Tibial artery (tissue), 4 donors: ENCODE measurements around the gene PEMT.

Experiments used
- DNase-seq, 2 donors: peaks; one replicate each; pipeline ENCODE4 v3.0.0-alpha.2; 2019
- H3K27ac ChIP-seq, 2 donors: fragments of 200-600 bp; sonication (generic) in 1 of 2; 1 replicate in 1 of 2; 2 replicates in 1 of 2; pipeline ENCODE4 v1.5.1; 2018 to 2019; ENCODE audit warnings: mild to moderate bottlenecking in 1 of 2
- H3K27me3 ChIP-seq, 2 donors: fragments of 200-600 bp; sonication (generic) in 1 of 2; one replicate each; pipeline versions ENCODE4 v1.5.1 to v1.6.0; 2016 to 2019
- H3K36me3 ChIP-seq, 3 donors: fragments of 200-600 bp; sonication (generic) in 2 of 3; one replicate each; pipeline ENCODE4 v1.5.1; 2016 to 2019; ENCODE audit warnings: mild to moderate bottlenecking in 2 of 3
- H3K4me1 ChIP-seq, 4 donors: fragments of 200-600 bp; sonication (generic) in 2 of 4; 1 replicate in 3 of 4; 2 replicates in 1 of 4; pipeline ENCODE4 v1.5.1; 2016 to 2019
- H3K4me3 ChIP-seq, 2 donors: fragments of 200-600 bp; sonication (generic) in 1 of 2; 1 replicate in 1 of 2; 2 replicates in 1 of 2; pipeline ENCODE4 v1.5.1; 2018 to 2019; ENCODE audit warnings: mild to moderate bottlenecking in 2 of 2
- H3K9me3 ChIP-seq, 3 donors: fragments of 200-600 bp; sonication (generic) in 1 of 3; one replicate each; pipeline ENCODE4 v1.5.1; 2016 to 2019
- intact Hi-C: fragments of 100-400 bp; cut with DNase I; formaldehyde crosslinking; loops from one replicate; pipeline ENCODE4 v1.15.0; 2023; ENCODE audit warnings: low total_unique reads
- TF ChIP-seq, protein P1 (sequence below), 2 experiments: fragments of 200-600 bp in 1 of 2; fragments of 450-650 bp in 1 of 2; IDR thresholded peaks; one replicate each; pipeline ENCODE4 v1.5.1; 2017 to 2019; ENCODE audit warnings: antibody characterized with exemption in 2 of 2, mild to moderate bottlenecking in 1 of 2, moderate library complexity in 1 of 2

Gene PEMT

DNA sequence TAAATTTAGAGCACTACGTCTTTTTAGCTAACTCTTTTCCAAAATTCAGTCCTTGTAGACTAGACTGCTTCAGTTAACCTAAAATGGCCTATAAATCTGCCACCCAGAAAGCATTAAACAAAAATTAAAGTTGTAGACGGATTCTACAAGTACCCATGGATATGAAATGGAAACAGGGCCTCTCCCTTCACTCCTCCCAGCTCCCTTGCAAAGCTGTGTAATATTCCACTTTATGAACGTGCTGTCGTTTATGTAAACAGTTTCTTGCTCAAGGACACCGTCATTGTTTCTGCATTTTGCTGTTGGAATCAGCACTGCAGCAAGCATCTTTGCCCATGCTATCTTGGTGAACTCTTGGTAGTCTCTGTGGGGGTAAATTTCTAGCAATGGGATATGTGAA, 109.6 kb downstream of the PEMT start:
- DNase-seq, result no peak
- no peak overlapping the region for H3K27ac ChIP-seq
- peaks cover 0 to 17% (median 8%) of the 10 kb centered on the region in 3 donors for H3K36me3 ChIP-seq
- no peaks in the 10 kb centered on the region for H3K9me3 ChIP-seq
- H3K27me3 ChIP-seq, result no peaks in the 10 kb centered on the region
- peaks cover 0 to 23% (median 15%) of the 10 kb centered on the region in 4 donors for H3K4me1 ChIP-seq
- TF ChIP-seq, protein P1, sequence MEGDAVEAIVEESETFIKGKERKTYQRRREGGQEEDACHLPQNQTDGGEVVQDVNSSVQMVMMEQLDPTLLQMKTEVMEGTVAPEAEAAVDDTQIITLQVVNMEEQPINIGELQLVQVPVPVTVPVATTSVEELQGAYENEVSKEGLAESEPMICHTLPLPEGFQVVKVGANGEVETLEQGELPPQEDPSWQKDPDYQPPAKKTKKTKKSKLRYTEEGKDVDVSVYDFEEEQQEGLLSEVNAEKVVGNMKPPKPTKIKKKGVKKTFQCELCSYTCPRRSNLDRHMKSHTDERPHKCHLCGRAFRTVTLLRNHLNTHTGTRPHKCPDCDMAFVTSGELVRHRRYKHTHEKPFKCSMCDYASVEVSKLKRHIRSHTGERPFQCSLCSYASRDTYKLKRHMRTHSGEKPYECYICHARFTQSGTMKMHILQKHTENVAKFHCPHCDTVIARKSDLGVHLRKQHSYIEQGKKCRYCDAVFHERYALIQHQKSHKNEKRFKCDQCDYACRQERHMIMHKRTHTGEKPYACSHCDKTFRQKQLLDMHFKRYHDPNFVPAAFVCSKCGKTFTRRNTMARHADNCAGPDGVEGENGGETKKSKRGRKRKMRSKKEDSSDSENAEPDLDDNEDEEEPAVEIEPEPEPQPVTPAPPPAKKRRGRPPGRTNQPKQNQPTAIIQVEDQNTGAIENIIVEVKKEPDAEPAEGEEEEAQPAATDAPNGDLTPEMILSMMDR (IDR thresholded peaks at IDR 0.05), result no peak
- intact Hi-C loops, result no loop called here
- no peak overlapping the region for H3K4me3 ChIP-seq

DNA sequence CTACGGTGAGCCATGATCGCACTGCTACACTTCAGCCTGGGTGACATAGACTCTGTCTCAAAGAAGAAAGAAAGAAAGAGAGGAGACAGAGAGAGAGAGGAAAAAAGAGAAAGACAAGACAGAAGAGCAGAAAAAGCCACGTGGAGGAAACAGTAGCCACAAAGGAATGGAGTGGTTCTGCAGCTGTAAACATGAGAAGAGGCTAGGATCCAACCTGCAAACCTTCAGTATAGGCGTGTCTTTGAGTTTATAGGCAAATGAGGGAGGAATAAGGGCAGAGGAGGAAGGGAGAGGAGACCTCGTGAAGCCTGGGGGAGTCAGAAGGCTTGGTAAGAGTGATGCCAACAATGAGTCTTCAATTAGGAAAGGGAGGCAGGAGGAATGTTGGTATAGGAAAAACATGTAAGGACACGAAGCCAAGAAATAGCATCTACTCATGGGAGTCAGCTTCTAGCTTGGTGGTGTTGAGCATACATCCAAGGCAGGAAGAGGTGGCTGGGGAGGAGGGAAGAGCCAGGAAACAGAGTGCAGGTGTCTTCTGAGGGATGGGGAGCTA, 110.8 kb downstream of the PEMT start:
- H3K9me3 ChIP-seq, result no peaks in the 10 kb centered on the region
- no peak for DNase-seq
- no peak overlapping the region for H3K4me3 ChIP-seq
- peaks cover 0 to 8% (median 8%) of the 10 kb centered on the region in 3 donors for H3K36me3 ChIP-seq
- intact Hi-C loops, result no loop called here
- H3K27me3 ChIP-seq, result no peaks in the 10 kb centered on the region
- peaks cover 0 to 30% (median 20%) of the 10 kb centered on the region in 4 donors for H3K4me1 ChIP-seq
- TF ChIP-seq, protein P1 (IDR thresholded peaks at IDR 0.05), result no peak
- no peak overlapping the region for H3K27ac ChIP-seq

DNA sequence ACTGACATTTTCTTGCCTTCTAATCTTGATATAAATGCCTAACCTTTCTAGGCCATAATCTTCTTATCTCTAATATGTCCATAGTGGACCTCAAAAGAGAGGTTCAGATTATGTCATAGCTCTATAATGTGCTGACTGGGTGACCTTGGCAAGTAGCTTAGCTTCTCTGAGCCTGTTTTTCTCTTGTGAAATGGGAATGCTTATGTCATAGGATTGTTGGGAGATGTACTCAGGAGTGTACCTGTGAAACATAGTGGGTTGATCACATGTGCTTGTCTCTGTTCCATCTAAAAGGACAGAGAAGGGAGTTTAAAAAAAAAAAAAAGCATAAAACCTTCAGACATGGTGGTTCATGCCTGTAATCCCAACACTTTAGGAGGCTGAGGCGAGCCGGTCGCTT, 112.3 kb downstream of the PEMT start:
- Histone ChIP-seq H3K9me3 (no peaks in the 10 kb centered on the region), H3K27ac (no peak overlapping the region), H3K4me1 (peaks cover 0 to 30% (median 20%) of the 10 kb centered on the region in 4 donors), H3K4me3 (no peak overlapping the region), H3K36me3 (peaks cover 0 to 8% (median 4%) of the 10 kb centered on the region in 3 donors), H3K27me3 (no peaks in the 10 kb centered on the region)
- TF ChIP-seq, protein P1 (IDR thresholded peaks at IDR 0.05), result no peak
- intact Hi-C loops, result no loop called here
- no peak for DNase-seq

- TF ChIP-seq, protein P1 (IDR thresholded peaks at IDR 0.05), result peak in 1 of 2 experiments; percentile 15
- intact Hi-C loops, result no loop called here
Measured at GRCh38 chr17:17476865-17477467, 114.5 kb downstream of the PEMT start, which contains the start of gene MED9. Gene MED9 (plus strand): TSS chr17:17477000. CDS start chr17:17477042, 42 bp downstream.

GRCh38 chr17:17474341-17474740, 117.2 kb downstream of the PEMT start:
- Histone ChIP-seq H3K27ac (no peak overlapping the region), H3K9me3 (no peaks in the 10 kb centered on the region), H3K36me3 (peaks cover 0 to under 1% (median 0%) of the 10 kb centered on the region in 3 donors), H3K4me1 (peaks cover 0 to 25% (median 20%) of the 10 kb centered on the region in 4 donors), H3K4me3 (no peak overlapping the region), H3K27me3 (peaks cover 0 to 21% of the 10 kb centered on the region in 2 donors)
- TF ChIP-seq, protein P1 (IDR thresholded peaks at IDR 0.05), result no peak
- no peak for DNase-seq
- intact Hi-C loops, result no loop called here

More at GRCh38 chr17:17476865-17477467, 114.5 kb downstream of the PEMT start, which contains the start of gene MED9:
- no peaks in the 10 kb centered on the region for H3K27me3 ChIP-seq
- no peaks in the 10 kb centered on the region for H3K9me3 ChIP-seq
- H3K36me3 ChIP-seq, result peaks cover 0 to 8% (median 4%) of the 10 kb centered on the region in 3 donors
- peak within 1 kb of the TSS; percentile 78 to 97 for H3K4me3 ChIP-seq
- peak; percentile 90 to 94 for DNase-seq
- H3K4me1 ChIP-seq, result peaks cover 0 to 30% (median 20%) of the 10 kb centered on the region in 4 donors
- peak within 1 kb of the TSS; percentile 84 to 94 for H3K27ac ChIP-seq
